HEK293 (cell line): ENCODE results near the gene PGPEP1.
A peak's percentile ranks its signal among the peaks of the same experiment; 100 is the strongest.

ENCODE experiments used
- CTCF ChIA-PET: fragments of 350-600 bp; formaldehyde crosslinking; extraction: SDS; loops from one replicate; lab custom pipeline; 2021; ENCODE audit warnings: antibody characterized with exemption; lab: Yijun Ruan, JAX
- POLR2A ChIA-PET: fragments of 300-600 bp; formaldehyde crosslinking; extraction: SDS; loops from one replicate; lab custom pipeline; 2020; ENCODE audit warnings: antibody characterized with exemption, inconsistent platforms; lab: Yijun Ruan, JAX
- H3K27ac ChIP-seq: fragments of 200-500 bp; sonication (Bioruptor generic); 2 replicates; pipeline ENCODE4 v1.5.1; 2014; ENCODE audit warnings: low read depth, low read length, control low read depth, inconsistent platforms; ENCODE audit errors: extremely low read depth
- H3K36me3 ChIP-seq, 2 experiments: fragments of 200-500 bp in 1 of 2; sonication (Bioruptor generic) in 1 of 2; 1 replicate in 1 of 2; 2 replicates in 1 of 2; pipeline ENCODE4 v1.5.1; 2014 to 2017; ENCODE audit warnings: inconsistent platforms in 2 of 2, low read length in 2 of 2; ENCODE audit not compliant: control insufficient read depth in 2 of 2, insufficient read depth in 1 of 2
- H3K4me1 ChIP-seq: fragments of 200-500 bp; sonication (Bioruptor generic); 2 replicates; pipeline ENCODE4 v1.5.1; 2014; ENCODE audit warnings: mild to moderate bottlenecking, low read length, inconsistent platforms; ENCODE audit not compliant: control insufficient read depth, insufficient read depth
- H3K4me3 ChIP-seq: 2 replicates; pipeline ENCODE4 v1.5.1; 2011; ENCODE audit warnings: low read depth, mild to moderate bottlenecking, control low read depth, low read length, moderate library complexity
- H3K9me3 ChIP-seq: fragments of 200-500 bp; sonication (Bioruptor generic); 2 replicates; pipeline ENCODE4 v1.5.1; 2014; ENCODE audit warnings: low read depth, low read length, inconsistent platforms; ENCODE audit not compliant: control insufficient read depth, insufficient read depth
- BCL6B ChIP-seq: fragments of 450-650 bp; formaldehyde crosslinking; IDR thresholded peaks from 2 replicates; pipeline ENCODE4 v1.5.1; 2017; ENCODE audit warnings: missing biosample characterization, missing genetic modification characterization
- CTCF ChIP-seq: fragments of 450-650 bp; formaldehyde crosslinking; IDR thresholded peaks from 2 replicates; pipeline ENCODE4 v1.5.1; 2016; ENCODE audit warnings: missing biosample characterization, missing genetic modification characterization
- PRDM10 ChIP-seq: fragments of 450-650 bp; formaldehyde crosslinking; IDR thresholded peaks from 2 replicates; pipeline ENCODE4 v1.5.1; 2016; ENCODE audit warnings: missing biosample characterization, missing genetic modification characterization
- SETDB1 ChIP-seq: IDR thresholded peaks from one replicate; pipeline ENCODE4 v1.6.1; 2017; ENCODE audit warnings: mild to moderate bottlenecking, low read length, moderate library complexity, mixed read lengths; ENCODE audit not compliant: insufficient read length
- ZBTB1 ChIP-seq: fragments of 450-650 bp; formaldehyde crosslinking; IDR thresholded peaks from 2 replicates; pipeline ENCODE4 v1.5.1; 2016; ENCODE audit warnings: missing biosample characterization, missing genetic modification characterization
- ZBTB48 ChIP-seq: fragments of 450-650 bp; formaldehyde crosslinking; IDR thresholded peaks from 2 replicates; pipeline ENCODE4 v1.5.1; 2016; ENCODE audit warnings: missing biosample characterization, missing genetic modification characterization
- ZIC2 ChIP-seq: fragments of 450-650 bp; formaldehyde crosslinking; IDR thresholded peaks from 2 replicates; pipeline ENCODE4 v1.5.1; 2016; ENCODE audit warnings: missing biosample characterization, missing genetic modification characterization
- ZNF114 ChIP-seq: fragments of 450-650 bp; formaldehyde crosslinking; IDR thresholded peaks from 2 replicates; pipeline ENCODE4 v1.5.0; 2017; ENCODE audit warnings: missing biosample characterization, missing genetic modification characterization
- ZNF121 ChIP-seq: fragments of 450-650 bp; formaldehyde crosslinking; IDR thresholded peaks from 2 replicates; pipeline ENCODE4 v1.5.1; 2016; ENCODE audit warnings: missing biosample characterization, missing genetic modification characterization
- ZNF169 ChIP-seq: fragments of 450-650 bp; formaldehyde crosslinking; IDR thresholded peaks from 2 replicates; pipeline ENCODE4 v1.5.1; 2016; ENCODE audit warnings: missing biosample characterization, missing genetic modification characterization
- ZNF2 ChIP-seq: fragments of 450-650 bp; formaldehyde crosslinking; IDR thresholded peaks from 2 replicates; pipeline ENCODE4 v1.5.1; 2016; ENCODE audit warnings: missing biosample characterization, missing genetic modification characterization
- ZNF223 ChIP-seq: fragments of 450-650 bp; formaldehyde crosslinking; IDR thresholded peaks from 2 replicates; pipeline ENCODE4 v1.5.1; 2016; ENCODE audit warnings: missing biosample characterization, missing genetic modification characterization
- ZNF23 ChIP-seq: fragments of 450-650 bp; formaldehyde crosslinking; IDR thresholded peaks from 2 replicates; pipeline ENCODE4 v1.5.1; 2016; ENCODE audit warnings: missing biosample characterization, missing genetic modification characterization, borderline replicate concordance
- ZNF341 ChIP-seq: fragments of 450-650 bp; formaldehyde crosslinking; IDR thresholded peaks from 2 replicates; pipeline ENCODE4; 2016; ENCODE audit warnings: low read depth, missing biosample characterization, missing genetic modification characterization
- ZNF366 ChIP-seq: fragments of 450-650 bp; formaldehyde crosslinking; conservative IDR thresholded peaks from 2 replicates; pipeline ENCODE4 v1.5.1; 2016; ENCODE audit warnings: missing biosample characterization, missing genetic modification characterization
- ZNF398 ChIP-seq: fragments of 450-650 bp; formaldehyde crosslinking; IDR thresholded peaks from 2 replicates; pipeline ENCODE4 v1.5.1; 2017; ENCODE audit warnings: missing biosample characterization, missing genetic modification characterization
- ZNF560 ChIP-seq: fragments of 450-650 bp; formaldehyde crosslinking; IDR thresholded peaks from 2 replicates; pipeline ENCODE4 v1.5.1; 2017; ENCODE audit warnings: missing biosample characterization, missing genetic modification characterization, borderline replicate concordance
- ZNF791 ChIP-seq: fragments of 450-650 bp; formaldehyde crosslinking; IDR thresholded peaks from 2 replicates; pipeline ENCODE4 v1.5.1; 2016; ENCODE audit warnings: missing biosample characterization, missing genetic modification characterization
- TF ChIP-seq, protein P1 (sequence below): fragments of 450-650 bp; formaldehyde crosslinking; IDR thresholded peaks from 2 replicates; pipeline ENCODE4 v1.5.1; 2016; ENCODE audit warnings: missing biosample characterization, missing genetic modification characterization
- TF ChIP-seq, protein P2 (sequence below): fragments of 450-650 bp; formaldehyde crosslinking; IDR thresholded peaks from 2 replicates; pipeline ENCODE4 v1.5.1; 2016; ENCODE audit warnings: missing biosample characterization, missing genetic modification characterization

Gene PGPEP1

DNA sequence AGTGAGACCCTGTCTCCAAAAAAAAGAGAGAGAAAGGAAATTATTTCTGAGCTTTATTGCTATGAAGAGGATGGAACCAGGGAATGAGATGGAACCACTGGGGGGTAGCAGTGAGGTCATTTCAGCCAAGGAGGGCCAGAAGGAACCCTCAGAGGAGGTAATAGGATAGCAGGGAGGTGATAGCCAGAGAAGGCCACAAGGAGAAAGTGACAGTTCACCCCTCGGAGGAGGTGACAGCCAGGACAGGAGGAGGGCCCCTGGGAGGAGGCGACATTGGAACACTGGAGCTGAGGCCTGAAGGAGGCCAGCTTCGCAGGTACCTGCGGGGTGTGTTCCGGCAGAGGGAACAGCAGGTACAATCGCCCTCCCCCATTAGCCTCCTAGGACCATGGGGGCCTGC lies 675 bp upstream of the PGPEP1 start (continued):
- TF ChIP-seq ZNF398 (tag by site-specific recombination): peak; percentile 34
- TF ChIP-seq ZNF169 (tag by site-specific recombination): no peak
- peak; percentile 82 for TF ChIP-seq CTCF (tag by site-specific recombination)
- TF ChIP-seq PRDM10: peak; percentile 20; the same call in 1 of the 2 replicates
- peak; percentile 60 for TF ChIP-seq ZNF341
- TF ChIP-seq, all 188 proteins: peak for 12

DNA sequence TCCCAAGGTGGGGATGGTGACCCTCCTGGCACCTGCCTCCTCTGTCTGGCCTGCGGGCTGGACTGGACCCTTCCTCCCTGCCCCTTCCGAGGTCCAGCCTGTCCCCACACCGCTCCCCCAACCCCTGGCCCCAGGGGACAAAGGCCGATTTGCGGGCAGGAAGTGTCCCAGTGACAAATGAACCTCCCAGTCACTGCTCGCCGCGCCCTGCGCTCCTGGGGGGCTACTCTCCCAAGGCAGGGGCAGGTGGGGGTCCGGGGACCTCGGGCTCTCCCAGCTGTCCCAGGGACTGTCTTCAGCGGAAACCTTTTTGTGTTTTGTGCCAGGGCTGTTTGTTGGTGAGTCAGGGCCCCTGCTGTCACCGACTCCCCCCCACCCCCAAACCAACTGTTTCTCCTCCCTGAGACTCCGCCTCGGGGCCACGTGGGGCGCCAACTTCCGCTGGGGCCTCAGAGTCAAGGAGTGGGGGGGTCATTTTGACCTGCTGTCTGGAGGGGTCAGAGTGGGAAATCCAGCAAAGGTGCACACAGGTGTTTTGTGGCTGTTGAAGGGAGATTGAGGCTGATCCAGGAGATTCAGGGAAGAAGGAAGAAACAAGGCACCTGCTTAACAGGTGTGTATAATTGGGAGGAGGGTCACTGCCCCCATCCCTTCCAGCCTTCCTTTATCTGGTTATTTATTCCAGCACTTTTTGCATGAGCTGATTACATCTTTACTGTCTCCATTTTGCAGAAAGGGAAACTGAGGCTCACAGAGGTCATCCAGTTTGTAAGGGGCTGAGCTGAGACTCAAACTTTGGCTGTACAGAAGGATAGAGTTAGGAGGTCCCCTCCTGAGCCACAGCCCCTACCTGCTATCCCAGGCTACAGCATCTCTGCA lies 831 bp downstream of the PGPEP1 start:
- no peaks in the 10 kb centered on the region for H3K9me3 ChIP-seq
- no peaks in the 10 kb centered on the region for H3K4me1 ChIP-seq
- no peaks in the 10 kb centered on the region for H3K36me3 ChIP-seq
- no peak overlapping the region for H3K27ac ChIP-seq
- CTCF ChIA-PET: interaction anchor here (1.0 to 2.0 kb wide), 5 partner anchors 47 to 228 kb away, joined by 3 to 10 read pairs (median 4); no protein-coding TSS in a partner anchor
- POLR2A ChIA-PET: interaction anchor here (0.6 to 7.2 kb wide), 2 partner anchors 25 to 61 kb away, joined by 3 to 37 read pairs; partner anchors contain the start of gene JUND
- H3K4me3 ChIP-seq: peak overlapping the region; percentile 90
- TF ChIP-seq ZNF23 (tag by site-specific recombination) (no peak), ZIC2 (tag by site-specific recombination) (peak; percentile 87), SETDB1 (no peak), ZNF121 (no peak), ZNF560 (tag by site-specific recombination) (no peak), ZNF2 (tag by site-specific recombination) (no peak), ZNF223 (tag by site-specific recombination) (no peak), ZBTB1 (tag by site-specific recombination) (no peak), BCL6B (tag by site-specific recombination) (no peak), ZNF114 (tag by site-specific recombination) (no peak), ZNF366 (tag by site-specific recombination) (0 out of 2 replicates have a peak, but pooled peaks have one; percentile 16), ZNF791 (tag by site-specific recombination) (no peak), ZBTB48 (tag by site-specific recombination) (peak; percentile 94; the same call in 1 of the 2 replicates)
- TF ChIP-seq, protein P1, sequence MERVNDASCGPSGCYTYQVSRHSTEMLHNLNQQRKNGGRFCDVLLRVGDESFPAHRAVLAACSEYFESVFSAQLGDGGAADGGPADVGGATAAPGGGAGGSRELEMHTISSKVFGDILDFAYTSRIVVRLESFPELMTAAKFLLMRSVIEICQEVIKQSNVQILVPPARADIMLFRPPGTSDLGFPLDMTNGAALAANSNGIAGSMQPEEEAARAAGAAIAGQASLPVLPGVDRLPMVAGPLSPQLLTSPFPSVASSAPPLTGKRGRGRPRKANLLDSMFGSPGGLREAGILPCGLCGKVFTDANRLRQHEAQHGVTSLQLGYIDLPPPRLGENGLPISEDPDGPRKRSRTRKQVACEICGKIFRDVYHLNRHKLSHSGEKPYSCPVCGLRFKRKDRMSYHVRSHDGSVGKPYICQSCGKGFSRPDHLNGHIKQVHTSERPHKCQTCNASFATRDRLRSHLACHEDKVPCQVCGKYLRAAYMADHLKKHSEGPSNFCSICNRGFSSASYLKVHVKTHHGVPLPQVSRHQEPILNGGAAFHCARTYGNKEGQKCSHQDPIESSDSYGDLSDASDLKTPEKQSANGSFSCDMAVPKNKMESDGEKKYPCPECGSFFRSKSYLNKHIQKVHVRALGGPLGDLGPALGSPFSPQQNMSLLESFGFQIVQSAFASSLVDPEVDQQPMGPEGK (tag by site-specific recombination): peak; percentile 65
- TF ChIP-seq, protein P2, sequence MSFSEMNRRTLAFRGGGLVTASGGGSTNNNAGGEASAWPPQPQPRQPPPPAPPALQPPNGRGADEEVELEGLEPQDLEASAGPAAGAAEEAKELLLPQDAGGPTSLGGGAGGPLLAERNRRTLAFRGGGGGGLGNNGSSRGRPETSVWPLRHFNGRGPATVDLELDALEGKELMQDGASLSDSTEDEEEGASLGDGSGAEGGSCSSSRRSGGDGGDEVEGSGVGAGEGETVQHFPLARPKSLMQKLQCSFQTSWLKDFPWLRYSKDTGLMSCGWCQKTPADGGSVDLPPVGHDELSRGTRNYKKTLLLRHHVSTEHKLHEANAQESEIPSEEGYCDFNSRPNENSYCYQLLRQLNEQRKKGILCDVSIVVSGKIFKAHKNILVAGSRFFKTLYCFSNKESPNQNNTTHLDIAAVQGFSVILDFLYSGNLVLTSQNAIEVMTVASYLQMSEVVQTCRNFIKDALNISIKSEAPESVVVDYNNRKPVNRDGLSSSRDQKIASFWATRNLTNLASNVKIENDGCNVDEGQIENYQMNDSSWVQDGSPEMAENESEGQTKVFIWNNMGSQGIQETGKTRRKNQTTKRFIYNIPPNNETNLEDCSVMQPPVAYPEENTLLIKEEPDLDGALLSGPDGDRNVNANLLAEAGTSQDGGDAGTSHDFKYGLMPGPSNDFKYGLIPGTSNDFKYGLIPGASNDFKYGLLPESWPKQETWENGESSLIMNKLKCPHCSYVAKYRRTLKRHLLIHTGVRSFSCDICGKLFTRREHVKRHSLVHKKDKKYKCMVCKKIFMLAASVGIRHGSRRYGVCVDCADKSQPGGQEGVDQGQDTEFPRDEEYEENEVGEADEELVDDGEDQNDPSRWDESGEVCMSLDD (tag by site-specific recombination): no peak
